ENCODE measurements around the gene GSDME.

DNA sequence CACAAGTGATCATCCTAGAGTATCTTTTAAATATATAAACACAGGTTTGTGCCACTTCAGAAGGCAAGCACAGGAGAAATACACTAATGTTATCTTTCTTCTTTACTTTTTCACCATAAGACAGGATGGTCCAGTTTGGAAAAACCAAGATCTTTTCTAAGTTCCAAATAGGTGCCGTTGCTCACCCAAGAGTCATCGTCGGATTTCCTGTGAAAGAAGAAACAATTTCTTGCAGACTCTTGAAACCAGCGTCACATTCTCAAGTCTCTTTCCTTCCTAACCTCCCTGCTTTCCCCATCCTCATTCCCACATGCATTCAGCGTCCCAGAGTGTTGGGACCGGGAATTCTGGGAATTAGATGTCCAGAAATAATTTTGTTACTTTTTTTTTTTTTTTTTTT lies 42.8 kb upstream of the GSDME start:
- TF ChIP-seq TAF1 (IDR thresholded peaks at IDR 0.05; ENCODE audit: borderline replicate concordance, low read depth, low read length) (no peak), POLR2A (IDR thresholded peaks at IDR 0.05; ENCODE audit: low read depth, low read length) (no peak), POLR2AphosphoS5 (IDR thresholded peaks at IDR 0.05; ENCODE audit: low read depth, low read length) (no peak)
